Esophagus muscularis mucosa (tissue), 3 donors: ENCODE data around the gene TRAPPC12.

Experiments used
- CTCF ChIP-seq, 3 experiments: fragments of 200-600 bp in 2 of 3; fragments of 450-650 bp in 1 of 3; sonication (generic) in 2 of 3; IDR thresholded peaks; one replicate each; pipeline ENCODE4 v1.5.1; 2017 to 2019; ENCODE audit warnings: antibody characterized with exemption in 3 of 3, mild to moderate bottlenecking in 2 of 3, moderate library complexity in 1 of 3
- POLR2A ChIP-seq: fragments of 450-650 bp; IDR thresholded peaks from one replicate; pipeline ENCODE4 v1.6.1; 2017; ENCODE audit warnings: antibody characterized with exemption, moderate library complexity, mild to moderate bottlenecking, low read depth
- POLR2AphosphoS5 ChIP-seq, 2 donors: sonication (generic); formaldehyde crosslinking; IDR thresholded peaks; one replicate each; pipeline ENCODE4 v1.6.1; 2017; ENCODE audit warnings: antibody characterized with exemption in 2 of 2

- TF ChIP-seq CTCF (IDR thresholded peaks at IDR 0.05), result no peak
- TF ChIP-seq POLR2AphosphoS5 (IDR thresholded peaks at IDR 0.05), result no peak
- no peak for TF ChIP-seq POLR2A
These were observed 47.1 kb downstream of the TRAPPC12 start for GRCh38 chr2:3426615-3427014.
